GM23248 (cell line): ENCODE data around the gene CFAP298.

Source experiments
- EZH2 ChIP-seq: fragments of 200-600 bp; sonication (generic); IDR thresholded peaks from 2 replicates; pipeline ENCODE4 v1.6.1; 2018; ENCODE audit warnings: antibody characterized with exemption, mild to moderate bottlenecking; ENCODE audit not compliant: insufficient read depth, poor library complexity, severe bottlenecking
- EZH2phosphoT487 ChIP-seq: fragments of 200-600 bp; sonication (generic); IDR thresholded peaks from 2 replicates; pipeline ENCODE4 v1.6.1; 2018; ENCODE audit warnings: antibody characterized with exemption, moderate library complexity, mild to moderate bottlenecking, low read depth; ENCODE audit not compliant: insufficient read depth

- TF ChIP-seq EZH2 (no peak), EZH2phosphoT487 (no peak)
Measured at GRCh38 chr21:32599091-32599490, 13.1 kb downstream of the CFAP298 start.
